ENCODE results near the gene MORC3. TPM values are rescaled to one million over a fixed set of nuclear protein-coding genes. Genes with fewer than 3 reads are reported as not detected.

MORC3 gene
- total and polyA plus RNA-seq, 4 donors = 13.0 to 90.3 (median 19.5) TPM

DNA sequence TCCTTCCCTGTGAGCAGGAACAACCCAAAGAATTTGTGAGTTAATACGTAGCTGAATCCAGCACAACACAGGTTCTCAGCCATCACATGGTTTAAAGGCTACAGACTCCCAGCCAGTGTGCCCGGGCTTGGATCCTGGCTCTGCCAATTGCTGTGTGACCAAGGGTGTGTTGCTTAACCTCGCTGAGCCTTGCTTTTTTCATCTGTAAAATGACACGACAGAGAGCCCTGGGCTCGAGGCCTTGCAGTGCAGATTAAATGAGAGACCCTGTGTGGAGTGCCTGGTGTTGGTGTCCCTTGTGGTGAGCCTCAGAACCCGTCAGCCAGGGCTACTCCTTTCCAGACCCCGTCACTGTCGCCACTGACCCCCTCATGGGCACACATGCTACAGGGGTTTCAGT lies 104.6 kb downstream of the MORC3 start:
- H3K27me3 ChIP-seq (ENCODE audit: control insufficient read depth in 3 of 3, insufficient read depth in 3 of 3, low read length in 2 of 3) = no peaks in the 10 kb centered on the region
- peaks cover 0 to 14% (median 5%) of the 10 kb centered on the region in 5 donors for H3K4me1 ChIP-seq (ENCODE audit: control insufficient read depth in 5 of 5, insufficient read depth in 5 of 5, low read length in 5 of 5)
- TF ChIP-seq, protein P1, sequence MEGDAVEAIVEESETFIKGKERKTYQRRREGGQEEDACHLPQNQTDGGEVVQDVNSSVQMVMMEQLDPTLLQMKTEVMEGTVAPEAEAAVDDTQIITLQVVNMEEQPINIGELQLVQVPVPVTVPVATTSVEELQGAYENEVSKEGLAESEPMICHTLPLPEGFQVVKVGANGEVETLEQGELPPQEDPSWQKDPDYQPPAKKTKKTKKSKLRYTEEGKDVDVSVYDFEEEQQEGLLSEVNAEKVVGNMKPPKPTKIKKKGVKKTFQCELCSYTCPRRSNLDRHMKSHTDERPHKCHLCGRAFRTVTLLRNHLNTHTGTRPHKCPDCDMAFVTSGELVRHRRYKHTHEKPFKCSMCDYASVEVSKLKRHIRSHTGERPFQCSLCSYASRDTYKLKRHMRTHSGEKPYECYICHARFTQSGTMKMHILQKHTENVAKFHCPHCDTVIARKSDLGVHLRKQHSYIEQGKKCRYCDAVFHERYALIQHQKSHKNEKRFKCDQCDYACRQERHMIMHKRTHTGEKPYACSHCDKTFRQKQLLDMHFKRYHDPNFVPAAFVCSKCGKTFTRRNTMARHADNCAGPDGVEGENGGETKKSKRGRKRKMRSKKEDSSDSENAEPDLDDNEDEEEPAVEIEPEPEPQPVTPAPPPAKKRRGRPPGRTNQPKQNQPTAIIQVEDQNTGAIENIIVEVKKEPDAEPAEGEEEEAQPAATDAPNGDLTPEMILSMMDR (IDR thresholded peaks at IDR 0.05; ENCODE audit: control extremely low read depth, extremely low read depth) = no peak
- no peaks in the 10 kb centered on the region for H3K36me3 ChIP-seq (ENCODE audit: control insufficient read depth in 4 of 4, insufficient read depth in 4 of 4, low read length in 4 of 4)
- DNase-seq (no peak), ATAC-seq (ENCODE audit: insufficient read depth, low FRiP score) (no peak)
- no peak overlapping the region for H3K9ac ChIP-seq (ENCODE audit: insufficient read depth in 1 of 2, low read length in 2 of 2)
- H3K27ac ChIP-seq (ENCODE audit: low read depth in 1 of 2, low read length in 1 of 2) = no peak overlapping the region
- H3K9me3 ChIP-seq (ENCODE audit: control insufficient read depth in 4 of 4, insufficient read depth in 3 of 4, low read length in 3 of 4) = no peaks in the 10 kb centered on the region
- WGBS, 2 donors = 97% methylated on average over 8 of the region's 8 CpGs
- no peak overlapping the region for H3K4me3 ChIP-seq

DNA sequence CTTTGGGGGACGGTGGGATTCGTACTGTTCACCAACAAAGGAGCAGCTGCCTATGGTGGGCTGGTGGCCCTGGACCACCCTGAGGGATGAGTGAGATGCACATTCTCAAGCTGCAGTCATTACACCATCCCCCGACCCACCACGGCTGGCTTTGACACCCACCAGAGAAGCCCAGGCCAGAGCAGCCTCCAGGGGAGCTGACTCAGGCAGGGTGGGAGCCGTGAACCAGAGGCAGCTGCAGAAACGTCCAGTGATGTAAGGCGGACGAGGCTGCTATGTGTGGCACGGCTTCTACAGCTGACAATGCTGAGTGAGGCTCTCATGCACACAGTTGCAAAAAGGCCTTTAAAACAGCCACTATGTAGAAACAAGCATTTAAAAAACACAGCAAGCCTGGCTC lies 105.3 kb downstream of the MORC3 start:
- no peaks in the 10 kb centered on the region for H3K27me3 ChIP-seq (ENCODE audit: control insufficient read depth in 3 of 3, insufficient read depth in 3 of 3, low read length in 2 of 3)
- no peaks in the 10 kb centered on the region for H3K36me3 ChIP-seq (ENCODE audit: control insufficient read depth in 4 of 4, insufficient read depth in 4 of 4, low read length in 4 of 4)
- H3K9ac ChIP-seq (ENCODE audit: insufficient read depth in 1 of 2, low read length in 2 of 2) = no peak overlapping the region
- WGBS, 2 donors = 89% methylated on average over 9 of the region's 9 CpGs
- no peak for ATAC-seq (ENCODE audit: insufficient read depth, low FRiP score)
- no peak overlapping the region for H3K27ac ChIP-seq (ENCODE audit: low read depth in 1 of 2, low read length in 1 of 2)
- peaks cover 0 to 11% (median 4%) of the 10 kb centered on the region in 5 donors for H3K4me1 ChIP-seq (ENCODE audit: control insufficient read depth in 5 of 5, insufficient read depth in 5 of 5, low read length in 5 of 5)
- H3K9me3 ChIP-seq (ENCODE audit: control insufficient read depth in 4 of 4, insufficient read depth in 3 of 4, low read length in 3 of 4) = no peaks in the 10 kb centered on the region
- H3K4me3 ChIP-seq = no peak overlapping the region
- DNase-seq = no peak
- TF ChIP-seq, protein P1 (IDR thresholded peaks at IDR 0.05; ENCODE audit: control extremely low read depth, extremely low read depth) = no peak

Small RNA genes within 50 kb of the gene (small RNA-seq; reads per million reads assigned to genes)
- not detected for gene ATP5MFP1 (ENCODE audit: low replicate concordance)

Other genes starting within 250 kb of the MORC3 start
- gene CBR3, start 185.1 kb upstream of the MORC3 start, total RNA-seq = 1 to 10 TPM in 1 of 2 donors, under 1 TPM in 1; 0.23 to 5.1 TPM
- gene CBR3, start 185.1 kb upstream of the MORC3 start, polyA plus RNA-seq = 1 to 10 TPM; 4.2 to 9.0 TPM
- 10 to 100 TPM; 14.4 to 23.7 TPM for gene DOP1B, start 163.4 kb upstream of the MORC3 start, total RNA-seq
- 1 to 10 TPM; 5.2 to 8.0 TPM for gene DOP1B, start 163.4 kb upstream of the MORC3 start, polyA plus RNA-seq
- 1 to 10 TPM; 1.6 to 3.4 TPM for gene CHAF1B, start 65.2 kb downstream of the MORC3 start, total RNA-seq
- gene CHAF1B, start 65.2 kb downstream of the MORC3 start, polyA plus RNA-seq = 1 to 10 TPM; 1.3 to 1.6 TPM
- under 1 TPM in 1 of 2 donors, not detected in 1; 0.15 TPM for gene CLDN14, start 159.9 kb downstream of the MORC3 start, total RNA-seq
- gene CLDN14, start 159.9 kb downstream of the MORC3 start, polyA plus RNA-seq = under 1 TPM; 0.08 to 0.49 TPM

Data from lung (tissue), 13 donors.